GM19438 (cell line): ENCODE data around the gene ANKRD63.

Experiments used
- ATAC-seq: cut with Tn5 transposase; IDR thresholded peaks from one replicate; pipeline ENCODE4 v1.9.1; 2021; ENCODE audit warnings: low read depth; ENCODE audit not compliant: unreplicated experiment

The ANKRD63 gene

DNA sequence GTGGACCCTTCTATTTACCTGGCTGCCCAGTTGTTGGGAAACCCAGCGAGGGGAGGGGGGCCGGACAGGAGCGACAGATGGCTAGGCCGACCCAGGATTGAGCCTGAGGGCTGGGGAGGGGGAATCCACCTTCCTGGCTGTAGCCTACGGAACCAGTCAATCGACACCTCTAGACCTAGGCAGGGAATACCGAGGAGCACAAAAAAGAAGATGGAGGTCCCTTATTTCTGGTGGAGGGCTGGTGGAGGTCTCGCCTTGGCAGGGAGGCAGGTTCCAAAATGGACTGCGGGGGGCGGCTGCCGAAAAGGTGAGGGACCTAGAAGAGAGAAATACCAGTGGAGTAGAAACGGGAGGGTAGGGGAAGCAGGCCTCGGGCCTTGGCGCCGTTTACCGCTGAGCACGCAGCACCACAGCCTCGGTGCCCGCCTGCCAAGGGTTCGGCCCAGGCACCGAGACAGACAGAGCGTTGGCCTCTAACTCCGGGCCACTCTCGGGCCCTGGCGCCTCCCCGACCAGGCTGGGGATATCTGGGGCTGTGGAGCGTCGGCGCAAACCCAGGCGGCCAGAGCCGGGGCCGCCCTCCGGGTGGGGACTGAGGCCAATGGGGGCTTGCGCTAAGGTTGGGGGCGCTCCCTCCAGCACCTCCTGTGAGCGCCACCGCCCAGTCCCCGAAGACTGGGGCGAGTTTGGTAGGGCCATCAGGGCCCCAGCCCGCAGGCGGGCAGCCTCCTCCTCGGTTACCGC, 1.6 kb downstream of the ANKRD63 start:
- ATAC-seq, result no peak

DNA sequence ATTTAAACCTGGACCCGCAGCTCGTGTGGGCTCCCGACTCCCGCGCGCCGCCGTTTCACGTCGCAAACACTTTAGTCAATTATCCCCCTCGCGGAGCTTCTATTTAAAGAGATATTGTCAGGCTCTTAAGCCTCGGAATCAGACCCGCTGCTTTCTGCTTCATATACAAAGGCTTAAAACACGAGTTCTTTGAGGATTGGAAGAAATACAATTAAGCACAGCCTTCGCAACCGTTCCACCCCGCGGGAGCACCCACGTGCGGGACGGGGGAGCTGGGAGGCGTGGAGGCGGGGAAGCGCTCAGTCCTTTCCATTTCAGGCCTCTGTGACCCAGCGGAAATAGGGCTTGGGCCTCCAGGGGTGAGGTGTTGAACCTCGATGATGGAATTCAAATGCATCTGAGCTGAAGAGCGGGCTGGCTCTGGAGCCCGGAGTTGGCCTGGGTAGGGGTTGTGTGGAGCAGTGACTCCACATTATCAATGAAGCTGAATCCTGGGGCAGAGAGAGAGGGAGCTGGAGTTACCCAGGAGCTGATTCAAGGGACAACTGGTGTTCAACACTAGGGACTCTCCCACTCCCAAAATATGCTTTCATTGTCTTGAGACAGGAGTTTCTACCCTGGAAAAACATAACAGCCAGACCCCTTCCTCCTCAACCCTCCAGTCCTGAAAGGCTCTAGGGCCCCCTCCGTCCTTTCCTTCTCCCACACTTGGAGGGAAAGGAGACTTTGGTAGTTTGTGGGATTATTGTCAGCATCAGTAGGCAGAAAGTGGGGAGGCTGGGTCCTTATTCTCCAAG, 2.4 kb downstream of the ANKRD63 start:
- ATAC-seq, result no peak

- ATAC-seq, result no peak
Observed at GRCh38 chr15:40279437-40280141, 3.3 kb downstream of the ANKRD63 start.

GRCh38 chr15:40278026-40278425, 4.8 kb downstream of the ANKRD63 start:
- ATAC-seq, result no peak

DNA sequence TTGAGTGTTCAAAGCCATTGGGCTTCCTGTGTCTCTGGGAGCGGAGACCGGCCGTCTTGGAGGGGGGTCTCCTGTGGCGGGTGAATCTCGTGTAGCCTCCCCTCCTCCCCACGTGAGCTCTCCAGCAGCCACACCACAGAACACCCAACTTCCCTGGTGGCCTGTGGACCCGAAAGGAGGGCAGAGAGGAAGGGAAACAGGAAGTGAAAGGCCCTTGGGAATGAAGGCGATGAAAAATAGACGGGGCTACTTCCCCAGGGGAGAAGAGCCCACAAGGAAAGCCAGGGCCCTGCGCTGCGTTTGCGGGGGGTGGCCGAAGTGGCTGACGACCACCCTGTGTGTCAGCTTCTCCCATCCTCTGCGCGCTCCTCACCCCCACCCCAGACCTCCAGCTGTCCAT, 5.4 kb downstream of the ANKRD63 start:
- no peak for ATAC-seq

DNA sequence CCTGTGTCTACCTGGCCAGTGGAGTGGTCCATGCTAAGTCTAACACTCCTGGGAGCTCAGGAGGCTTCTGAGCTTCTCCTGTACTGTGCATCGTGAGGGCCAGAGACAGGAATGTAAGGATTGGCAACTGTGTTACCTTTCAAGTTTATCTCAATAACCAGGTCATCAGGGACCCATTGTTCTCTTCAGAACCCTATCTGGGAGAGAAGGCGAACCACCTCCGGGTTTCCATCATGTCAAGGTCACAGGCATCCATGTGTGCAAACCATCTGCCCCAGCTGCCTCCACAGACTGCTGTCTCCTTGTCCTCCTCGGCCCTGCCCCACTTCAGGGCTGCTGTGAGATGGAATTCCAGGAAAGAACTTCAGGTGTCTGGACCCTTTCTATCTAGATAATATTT, 5.9 kb downstream of the ANKRD63 start:
- no peak for ATAC-seq

- ATAC-seq, result no peak
Observed at GRCh38 chr15:40275954-40276353, 6.9 kb downstream of the ANKRD63 start.

- ATAC-seq, result no peak
Observed at GRCh38 chr15:40275523-40275922, 7.3 kb downstream of the ANKRD63 start.

DNA sequence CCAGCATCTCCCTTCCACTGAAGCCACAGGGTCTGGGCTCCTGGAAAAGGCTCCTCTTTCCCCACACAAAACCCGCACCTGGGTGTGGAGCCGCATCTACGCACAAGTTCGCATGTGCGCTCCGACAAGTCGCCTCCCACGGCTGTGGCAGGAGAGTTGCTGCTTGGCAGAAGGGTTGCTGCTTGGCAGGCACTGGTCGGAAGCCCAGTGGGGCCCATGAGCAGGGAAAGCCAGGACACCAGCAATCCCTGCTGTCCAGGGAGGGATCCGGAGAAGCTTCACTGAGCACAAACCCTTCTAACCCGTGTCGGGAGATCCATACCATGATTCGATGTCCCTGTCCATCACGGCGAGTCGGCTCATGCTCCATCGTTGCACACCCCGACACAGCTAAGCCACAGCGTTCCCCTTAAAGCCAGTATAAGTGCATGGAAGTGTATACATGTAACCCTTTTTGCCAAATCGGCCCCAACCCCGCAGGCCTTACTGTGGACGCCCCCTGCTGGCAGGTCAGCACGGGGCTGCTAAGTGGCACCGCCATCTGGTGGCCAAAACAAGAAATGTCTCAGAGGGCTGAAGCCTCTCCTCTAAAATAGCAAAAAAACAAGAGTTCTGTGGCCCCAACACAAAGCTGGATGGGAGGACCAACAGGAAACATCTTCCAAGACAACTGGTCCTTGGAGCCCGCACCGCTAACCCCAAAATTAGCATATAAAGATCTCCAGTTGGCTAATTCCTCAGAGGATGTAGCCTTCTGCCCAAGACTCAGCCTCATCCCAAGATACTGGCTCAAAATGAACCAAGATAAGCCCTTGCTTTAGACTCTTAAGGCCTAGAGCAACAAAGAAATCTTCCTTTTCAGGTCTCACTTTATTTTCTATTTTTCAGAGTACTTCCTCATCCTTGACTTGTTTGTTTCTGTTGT, 8.3 kb downstream of the ANKRD63 start:
- no peak for ATAC-seq

DNA sequence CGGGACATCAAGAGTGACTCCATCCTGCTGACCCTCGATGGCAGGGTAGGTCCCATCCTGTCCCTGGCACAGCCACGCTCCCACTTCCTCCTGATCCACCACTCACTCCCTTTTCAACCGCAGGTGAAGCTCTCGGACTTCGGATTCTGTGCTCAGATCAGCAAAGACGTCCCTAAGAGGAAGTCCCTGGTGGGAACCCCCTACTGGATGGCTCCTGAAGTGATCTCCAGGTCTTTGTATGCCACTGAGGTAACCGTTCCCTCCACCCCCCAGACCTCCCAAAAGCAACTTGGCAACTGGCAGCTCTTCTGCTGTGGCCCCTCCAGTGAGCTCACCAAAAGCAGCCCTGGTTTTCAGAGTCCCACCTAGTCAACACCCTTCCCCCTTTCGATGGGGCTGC, 9.4 kb downstream of the ANKRD63 start:
- ATAC-seq, result no peak

DNA sequence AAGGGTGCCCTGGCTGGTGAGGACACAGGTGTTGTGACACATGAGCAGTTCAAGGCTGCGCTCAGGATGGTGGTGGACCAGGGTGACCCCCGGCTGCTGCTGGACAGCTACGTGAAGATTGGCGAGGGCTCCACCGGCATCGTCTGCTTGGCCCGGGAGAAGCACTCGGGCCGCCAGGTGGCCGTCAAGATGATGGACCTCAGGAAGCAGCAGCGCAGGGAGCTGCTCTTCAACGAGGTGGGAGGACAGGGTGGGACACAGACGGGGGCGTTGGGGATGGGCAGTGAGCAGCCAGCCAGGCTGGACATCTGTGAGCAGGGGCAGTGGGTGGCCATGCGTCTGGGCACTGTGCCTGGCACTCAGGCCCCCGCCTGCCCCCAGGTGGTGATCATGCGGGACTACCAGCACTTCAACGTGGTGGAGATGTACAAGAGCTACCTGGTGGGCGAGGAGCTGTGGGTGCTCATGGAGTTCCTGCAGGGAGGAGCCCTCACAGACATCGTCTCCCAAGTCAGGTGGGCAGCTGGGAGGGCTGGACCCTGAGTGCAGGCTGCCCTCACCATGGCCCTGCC, 10.3 kb downstream of the ANKRD63 start:
- ATAC-seq, result no peak

- ATAC-seq, result no peak
Observed at GRCh38 chr15:40271685-40272484, 11.0 kb downstream of the ANKRD63 start.

DNA sequence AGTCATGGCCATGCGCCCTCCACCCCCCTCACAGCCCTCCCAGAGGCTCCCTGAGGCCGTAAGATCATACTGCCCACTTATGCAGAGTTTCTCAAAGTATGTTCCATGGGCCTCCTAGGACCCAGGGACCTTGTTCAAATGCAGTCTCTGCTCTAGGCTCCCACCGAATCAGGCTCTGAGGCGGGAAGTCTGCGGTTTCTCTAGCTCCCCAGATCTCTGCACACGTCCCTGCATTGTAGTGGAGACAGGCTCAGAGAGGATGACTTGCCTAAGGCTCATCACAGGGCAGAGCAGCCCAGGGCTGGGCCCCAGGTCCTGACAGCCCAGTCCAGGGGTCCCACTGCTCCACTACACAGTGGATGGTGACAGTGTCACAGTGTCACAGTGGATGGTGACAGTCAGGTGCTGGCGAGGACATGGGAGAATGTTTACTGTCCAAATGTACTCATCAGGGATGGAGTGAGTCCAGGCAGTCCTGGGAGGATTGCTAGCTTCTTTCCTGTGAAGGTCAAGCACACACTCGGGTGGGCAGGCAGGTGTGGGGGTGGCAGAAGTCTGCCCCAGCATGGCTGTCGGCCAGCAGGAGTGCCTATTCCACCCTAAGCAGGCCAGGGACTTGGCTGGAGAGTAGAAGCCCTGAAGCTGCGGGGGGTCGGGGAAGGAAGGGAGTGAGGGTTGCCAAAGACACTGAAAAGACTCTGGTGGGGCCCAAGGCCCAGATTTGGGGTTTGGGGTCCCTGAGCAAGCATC, 12.4 kb downstream of the ANKRD63 start:
- no peak for ATAC-seq

DNA sequence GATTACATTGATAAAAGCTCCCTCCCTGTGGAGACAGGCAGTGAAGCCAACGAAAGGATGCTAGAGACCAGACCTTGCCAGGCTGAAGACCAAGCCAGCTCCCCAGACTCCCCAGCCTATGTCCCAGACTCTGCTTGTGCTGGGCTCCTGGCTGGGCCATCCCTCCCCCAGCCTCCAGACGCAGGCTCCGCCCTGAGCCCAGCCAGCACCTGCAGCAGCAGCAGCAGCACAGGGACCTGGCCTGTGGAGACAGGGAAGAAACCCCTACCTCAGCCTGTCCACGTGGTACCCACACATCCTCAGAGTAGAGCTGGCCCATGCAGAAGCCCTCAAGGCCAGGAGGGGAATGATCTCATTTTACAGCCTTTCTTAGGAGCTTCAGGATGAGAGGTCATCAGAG, 13.3 kb downstream of the ANKRD63 start:
- ATAC-seq, result no peak

DNA sequence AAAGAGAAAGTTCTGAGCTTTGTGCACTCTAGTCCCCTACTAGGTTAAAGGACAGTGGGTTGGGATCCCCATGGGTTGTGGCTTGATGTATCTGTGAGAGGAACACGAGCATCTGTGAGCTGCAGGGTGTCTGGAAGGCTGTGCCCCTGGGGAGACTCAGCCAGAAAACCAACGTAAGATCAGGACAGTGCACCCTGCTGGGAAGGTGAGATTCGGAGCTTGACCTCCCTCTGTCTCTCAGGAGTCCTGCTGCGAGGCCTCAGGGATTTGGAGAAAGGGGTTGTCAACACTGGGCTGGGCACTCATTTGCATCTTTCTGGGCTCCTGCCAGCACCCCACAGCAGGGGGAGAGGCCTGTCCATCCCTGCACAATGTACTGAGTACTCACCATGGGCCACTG, 15.2 kb downstream of the ANKRD63 start:
- ATAC-seq, result no peak

DNA sequence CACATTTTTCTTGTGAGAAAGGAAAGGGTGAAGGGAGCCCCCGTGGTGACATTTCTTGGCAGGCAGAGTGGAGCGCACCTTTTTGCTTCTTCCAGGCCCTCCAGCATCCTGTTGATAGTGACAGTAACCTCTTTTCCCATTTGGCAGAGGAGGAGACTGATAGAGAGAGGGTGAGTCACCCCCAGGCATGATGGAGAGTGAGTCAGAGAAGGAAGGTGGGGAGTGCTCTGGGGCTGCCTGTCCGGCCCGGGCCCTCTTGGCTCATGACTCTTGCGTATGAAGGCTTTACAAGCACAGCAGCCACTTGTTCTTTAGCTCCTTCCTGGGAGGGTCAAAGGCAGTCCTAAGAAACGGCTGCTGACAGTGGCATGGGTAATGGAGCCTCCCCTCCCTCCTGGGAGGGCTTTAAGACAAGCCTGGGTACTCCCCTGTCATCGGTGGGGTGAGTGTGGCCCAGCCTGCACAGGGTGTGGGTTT, 16.0 kb downstream of the ANKRD63 start:
- no peak for ATAC-seq

- no peak for ATAC-seq
Observed at GRCh38 chr15:40265875-40266274, 17.0 kb downstream of the ANKRD63 start.

DNA sequence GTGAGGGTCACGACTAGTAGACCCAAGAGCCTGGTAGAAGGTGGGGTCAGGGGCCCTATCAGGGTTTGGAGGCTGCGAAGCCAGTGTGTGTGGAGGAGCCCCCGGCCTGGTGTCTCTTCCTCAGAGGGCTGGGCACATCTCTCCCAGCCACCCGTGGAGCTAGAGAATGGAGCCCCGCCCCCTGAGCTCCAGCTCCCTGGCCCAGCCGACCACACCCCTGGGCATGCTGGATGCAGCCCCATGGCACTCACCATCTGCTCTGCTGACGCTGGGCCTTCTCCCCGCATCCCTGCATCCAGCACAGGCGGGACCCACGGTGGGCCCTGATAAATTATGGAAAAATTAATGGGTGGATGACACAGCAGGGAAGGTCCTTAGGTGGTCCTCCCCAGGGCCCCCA, 17.5 kb downstream of the ANKRD63 start:
- no peak for ATAC-seq
